Upper lobe of left lung (tissue), 6 donors: ENCODE data around the gene AOC2. TPM values are rescaled to one million over a fixed set of nuclear protein-coding genes. Genes with fewer than 3 reads are reported as not detected.
"Not testable (repeated sequence)": the region's sequence is repeated elsewhere in the genome, so short reads cannot be mapped to it uniquely, and the experiment has no call there.

Experiments used
- ATAC-seq, 2 donors: fragments of 200-7000 bp; cut with Tn5 transposase; one replicate each; pipeline ENCODE4 v1.9.1; 2022; ENCODE audit warnings: mild to moderate bottlenecking in 2 of 2, moderate library complexity in 2 of 2; ENCODE audit not compliant: low FRiP score in 2 of 2
- DNase-seq, 2 donors: peaks; one replicate each; pipeline ENCODE4 v3.0.0-alpha.2; 2019 to 2020
- H3K27ac ChIP-seq, 4 donors: fragments of 200-600 bp; sonication (generic); one replicate each; pipeline ENCODE4 v1.5.1; 2016 to 2019
- H3K27me3 ChIP-seq, 4 donors: fragments of 200-600 bp; sonication (generic); one replicate each; pipeline ENCODE4 v1.5.1; 2017 to 2019
- H3K36me3 ChIP-seq, 4 donors: fragments of 200-600 bp; sonication (generic); one replicate each; pipeline ENCODE4 v1.5.1; 2016 to 2019
- H3K4me1 ChIP-seq, 4 donors: fragments of 200-600 bp; sonication (generic); one replicate each; pipeline ENCODE4 v1.5.1; 2018 to 2019
- H3K4me3 ChIP-seq, 4 donors: fragments of 200-600 bp; sonication (generic); one replicate each; pipeline ENCODE4 v1.5.1; 2017 to 2019; ENCODE audit warnings: mild to moderate bottlenecking in 2 of 4, moderate library complexity in 1 of 4
- H3K9me3 ChIP-seq, 4 donors: fragments of 200-600 bp; sonication (generic); one replicate each; pipeline ENCODE4 v1.5.1; 2018 to 2019
- CTCF ChIP-seq, 6 experiments: fragments of 450-650 bp in 4 of 6; fragments of 200-600 bp in 2 of 6; sonication (generic) in 2 of 6; IDR thresholded peaks; one replicate each; pipeline ENCODE4 v1.5.1; 2016 to 2019; ENCODE audit warnings: antibody characterized with exemption in 6 of 6
- EP300 ChIP-seq, 4 donors: sonication (generic); formaldehyde crosslinking; IDR thresholded peaks; one replicate each; pipeline ENCODE4 v1.5.1; 2017; ENCODE audit warnings: antibody characterized with exemption in 4 of 4, control low read depth in 2 of 4
- POLR2A ChIP-seq, 4 donors: fragments of 450-650 bp; IDR thresholded peaks; one replicate each; pipeline ENCODE4 v1.5.1; 2016 to 2017; ENCODE audit warnings: antibody characterized with exemption in 4 of 4, mild to moderate bottlenecking in 2 of 4
- POLR2AphosphoS5 ChIP-seq, 2 donors: sonication (generic); formaldehyde crosslinking; IDR thresholded peaks; one replicate each; pipeline ENCODE4 v1.5.1; 2017; ENCODE audit warnings: antibody characterized with exemption in 2 of 2
- WGBS, 2 donors: methylation state at CpG; one replicate each; pipeline ENCODE4 v1.1.5; 2017 to 2018; 5-methylcytosine and 5-hydroxymethylcytosine counted together
- total RNA-seq, 6 donors: library from RNA; depleted of rRNA in 4 of 6; stranded (reverse); fragments of >200 nt in 4 of 6; gene quantifications; one replicate each; pipeline versions ENCODE4 v1.1.0 to v1.2.1, GENCODE V29; 2016 to 2021
- donor health status: DM: no; HTN: no; CAD: no; lungs with moderate emphysema.
- donor health status: DM: no; HTN: yes; CAD: no; lungs with severe emphysema.

The AOC2 gene
- total RNA-seq, 6 donors from 2014 or later: 1.5 to 5.2 (median 2.9) TPM

- ATAC-seq: no peak
- 64 to 75% methylated on average over 13 of the region's 13 CpGs for WGBS, 2 donors
- no peak overlapping the region for H3K27ac ChIP-seq
- no peak for DNase-seq
- TF ChIP-seq POLR2A (IDR thresholded peaks at IDR 0.05) (no peak), POLR2AphosphoS5 (IDR thresholded peaks at IDR 0.05) (no peak), EP300 (IDR thresholded peaks at IDR 0.05) (no peak), CTCF (IDR thresholded peaks at IDR 0.05) (no peak)
- peaks cover 0 to 13% (median 0%) of the 10 kb centered on the region in 4 donors for H3K4me1 ChIP-seq
- no peaks in the 10 kb centered on the region for H3K36me3 ChIP-seq
- H3K27me3 ChIP-seq: no peaks in the 10 kb centered on the region
- no peak overlapping the region for H3K4me3 ChIP-seq
- no peaks in the 10 kb centered on the region for H3K9me3 ChIP-seq
Measured at GRCh38 chr17:42878123-42878880, 33.9 kb downstream of the AOC2 start.

GRCh38 chr17:42878924-42879595 is 34.7 kb downstream of the AOC2 start:
- no peak for ATAC-seq
- TF ChIP-seq POLR2AphosphoS5 (IDR thresholded peaks at IDR 0.05) (no peak), CTCF (IDR thresholded peaks at IDR 0.05) (no peak), EP300 (IDR thresholded peaks at IDR 0.05) (no peak), POLR2A (IDR thresholded peaks at IDR 0.05) (no peak)
- WGBS, 2 donors: 88 to 91% methylated on average over 6 to 7 of the region's 8 CpGs
- no peak overlapping the region for H3K4me3 ChIP-seq
- no peaks in the 10 kb centered on the region for H3K27me3 ChIP-seq
- no peaks in the 10 kb centered on the region for H3K9me3 ChIP-seq
- no peak for DNase-seq
- H3K4me1 ChIP-seq: peaks cover 0 to 13% (median 0%) of the 10 kb centered on the region in 4 donors
- peak overlapping the region in 1 of 4 donors; percentile 4 for H3K27ac ChIP-seq
- no peaks in the 10 kb centered on the region for H3K36me3 ChIP-seq

- H3K27ac ChIP-seq: peak overlapping the region in 1 of 4 donors; percentile 4
- H3K4me3 ChIP-seq: no peak overlapping the region
- TF ChIP-seq POLR2A (IDR thresholded peaks at IDR 0.05) (no peak), POLR2AphosphoS5 (IDR thresholded peaks at IDR 0.05) (no peak), CTCF (IDR thresholded peaks at IDR 0.05) (no peak), EP300 (IDR thresholded peaks at IDR 0.05) (no peak)
- peaks cover 0 to 16% (median 0%) of the 10 kb centered on the region in 4 donors for H3K4me1 ChIP-seq
- H3K9me3 ChIP-seq: no peaks in the 10 kb centered on the region
- no peaks in the 10 kb centered on the region for H3K36me3 ChIP-seq
- no peak for DNase-seq
- H3K27me3 ChIP-seq: no peaks in the 10 kb centered on the region
- WGBS, 2 donors: 60 to 70% methylated on average over 5 to 6 of the region's 6 CpGs
- peak in 1 of 2 donors; percentile 49 for ATAC-seq
Measured at GRCh38 chr17:42879596-42879985, 35.2 kb downstream of the AOC2 start.

- no peak overlapping the region for H3K27ac ChIP-seq
- WGBS, 2 donors: 88 to 89% methylated on average over 5 of the region's 5 CpGs
- no peaks in the 10 kb centered on the region for H3K9me3 ChIP-seq
- TF ChIP-seq POLR2AphosphoS5 (IDR thresholded peaks at IDR 0.05): no peak
- no peak for TF ChIP-seq POLR2A (IDR thresholded peaks at IDR 0.05)
- DNase-seq (no peak), ATAC-seq (no peak)
- H3K27me3 ChIP-seq: no peaks in the 10 kb centered on the region
- H3K4me1 ChIP-seq: peaks cover 0 to 16% (median under 1%) of the 10 kb centered on the region in 4 donors
- H3K36me3 ChIP-seq: no peaks in the 10 kb centered on the region
- no peak overlapping the region for H3K4me3 ChIP-seq
Measured at GRCh38 chr17:42880776-42881310, 36.5 kb downstream of the AOC2 start.

GRCh38 chr17:42881706-42882105 is 37.3 kb downstream of the AOC2 start:
- not testable (repeated sequence) for H3K36me3 ChIP-seq, H3K4me3 ChIP-seq, ATAC-seq, H3K27ac ChIP-seq, H3K27me3 ChIP-seq, H3K9me3 ChIP-seq
- DNase-seq: peak in 1 of 2 donors; percentile 71
- peaks cover 0 to 24% (median 8%) of the 10 kb centered on the region in 4 donors for H3K4me1 ChIP-seq
- 67 to 72% methylated on average over 6 of the region's 6 CpGs for WGBS, 2 donors
